ENCODE data around the gene AMD1.

AMD1 gene

GRCh38 chr6:110876806-110877564 lies 2.4 kb downstream of the AMD1 start:
- H3K4me3 ChIP-seq (replicated peaks; ENCODE audit: insufficient read depth, low read length), result peak overlapping the region; percentile 91
- H3K27me3 ChIP-seq (ENCODE audit: insufficient read depth, poor library complexity, severe bottlenecking), result no peaks in the 10 kb centered on the region
- no peak for DNase-seq (ENCODE audit: low read depth in 1 of 2, low spot score in 1 of 2)
- 0 out of 2 replicates have a peak, but pooled peaks have one; percentile 28 for TF ChIP-seq GABPA (IDR thresholded peaks at IDR 0.05; ENCODE audit: low read depth)
- TF ChIP-seq POLR2AphosphoS5 (IDR thresholded peaks at IDR 0.05; ENCODE audit: low read depth), result no peak
- no peak for TF ChIP-seq REST (IDR thresholded peaks at IDR 0.05; ENCODE audit: insufficient replicate concordance, low read depth)
- TF ChIP-seq CTCF (IDR thresholded peaks at IDR 0.05; ENCODE audit: insufficient read depth, low read length), result no peak
- no peak for TF ChIP-seq SPI1 (IDR thresholded peaks at IDR 0.05; ENCODE audit: borderline replicate concordance, low read depth)
- peak overlapping the region; percentile 97 for H3K27ac ChIP-seq (replicated peaks)

GRCh38 chr6:110877569-110877968 lies 3.0 kb downstream of the AMD1 start:
- H3K4me3 ChIP-seq (replicated peaks; ENCODE audit: insufficient read depth, low read length), result peak overlapping the region; percentile 91
- no peak for DNase-seq (ENCODE audit: low read depth in 1 of 2, low spot score in 1 of 2)
- TF ChIP-seq CTCF (IDR thresholded peaks at IDR 0.05; ENCODE audit: insufficient read depth, low read length), result no peak
- TF ChIP-seq GABPA (IDR thresholded peaks at IDR 0.05; ENCODE audit: low read depth), result no peak
- no peak for TF ChIP-seq REST (IDR thresholded peaks at IDR 0.05; ENCODE audit: insufficient replicate concordance, low read depth)
- TF ChIP-seq POLR2AphosphoS5 (IDR thresholded peaks at IDR 0.05; ENCODE audit: low read depth), result no peak
- TF ChIP-seq SPI1 (IDR thresholded peaks at IDR 0.05; ENCODE audit: borderline replicate concordance, low read depth), result no peak
- H3K27me3 ChIP-seq (ENCODE audit: insufficient read depth, poor library complexity, severe bottlenecking), result no peaks in the 10 kb centered on the region
- H3K27ac ChIP-seq (replicated peaks), result no peak overlapping the region

GRCh38 chr6:110878751-110879522 lies 4.4 kb downstream of the AMD1 start:
- H3K27me3 ChIP-seq (ENCODE audit: insufficient read depth, poor library complexity, severe bottlenecking), result no peaks in the 10 kb centered on the region
- TF ChIP-seq SPI1 (IDR thresholded peaks at IDR 0.05; ENCODE audit: borderline replicate concordance, low read depth) (no peak), CTCF (IDR thresholded peaks at IDR 0.05; ENCODE audit: insufficient read depth, low read length) (peak; percentile 37)
- DNase-seq (ENCODE audit: low read depth in 1 of 2, low spot score in 1 of 2), result peak in 1 of 2 experiments; percentile 31
- H3K4me3 ChIP-seq (replicated peaks; ENCODE audit: insufficient read depth, low read length), result peak overlapping the region; percentile 91
- H3K27ac ChIP-seq (replicated peaks), result 0 out of 2 replicates have a peak overlapping the region, but pooled peaks have one; percentile 1
